Measurements from ENCODE around the gene RALBP1.
"Not testable (repeated sequence)": the region's sequence is repeated elsewhere in the genome, so short reads cannot be mapped to it uniquely, and the experiment has no call there.

DNA sequence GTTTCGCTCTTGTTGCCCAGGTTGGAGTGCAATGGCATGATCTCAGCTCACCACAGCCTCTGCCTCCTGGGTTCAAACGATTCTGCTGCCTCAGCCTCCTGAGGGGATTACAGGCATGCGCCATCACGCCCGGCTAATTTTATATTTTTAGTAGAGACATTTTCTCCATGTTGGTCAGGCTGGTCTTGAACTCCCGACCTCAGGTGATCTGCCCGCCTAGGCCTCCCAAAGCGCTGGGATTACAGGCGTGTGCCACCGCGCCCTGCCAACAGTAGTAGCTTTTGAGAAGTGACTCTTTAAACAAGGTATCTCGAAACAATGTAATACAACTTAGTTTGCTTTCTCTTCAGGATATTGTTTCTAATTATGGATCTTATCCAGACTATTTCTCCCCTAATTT is 1.6 kb downstream of the RALBP1 start:
- not testable (repeated sequence) for TF ChIP-seq NFIC (IDR thresholded peaks at IDR 0.05); ASH1L (IDR thresholded peaks at IDR 0.05; ENCODE audit: borderline replicate concordance, low read depth, partially characterized antibody)
- TF ChIP-seq, protein P1, sequence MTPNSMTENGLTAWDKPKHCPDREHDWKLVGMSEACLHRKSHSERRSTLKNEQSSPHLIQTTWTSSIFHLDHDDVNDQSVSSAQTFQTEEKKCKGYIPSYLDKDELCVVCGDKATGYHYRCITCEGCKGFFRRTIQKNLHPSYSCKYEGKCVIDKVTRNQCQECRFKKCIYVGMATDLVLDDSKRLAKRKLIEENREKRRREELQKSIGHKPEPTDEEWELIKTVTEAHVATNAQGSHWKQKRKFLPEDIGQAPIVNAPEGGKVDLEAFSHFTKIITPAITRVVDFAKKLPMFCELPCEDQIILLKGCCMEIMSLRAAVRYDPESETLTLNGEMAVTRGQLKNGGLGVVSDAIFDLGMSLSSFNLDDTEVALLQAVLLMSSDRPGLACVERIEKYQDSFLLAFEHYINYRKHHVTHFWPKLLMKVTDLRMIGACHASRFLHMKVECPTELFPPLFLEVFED (CRISPR knock-in tag; conservative IDR thresholded peaks at IDR 0.05), result not testable (repeated sequence)

Data from K562 (cell line).